Neural cell (in vitro differentiated cells): ENCODE results near the gene ERMAP. TPM values are rescaled to one million over a fixed set of nuclear protein-coding genes. Genes with fewer than 3 reads are reported as not detected.
A peak's percentile ranks its signal among the peaks of the same experiment; 100 is the strongest.

ENCODE experiments used
- H2AFZ ChIP-seq: fragments of 200-600, 300-800 bp; sonication (generic), shearing (Covaris generic); 2 replicates; pipeline ENCODE4 v1.6.0; 2014; ENCODE audit warnings: low read depth, mild to moderate bottlenecking, antibody characterized with exemption, low read length, moderate library complexity
- H3F3A ChIP-seq: fragments of 200-600 bp; shearing (Covaris generic); 2 replicates; pipeline ENCODE4 v1.6.1; 2016; ENCODE audit warnings: mild to moderate bottlenecking, moderate library complexity, mixed read lengths, antibody characterized with exemption, low read length; ENCODE audit not compliant: insufficient read depth, poor library complexity, severe bottlenecking
- H3K27ac ChIP-seq: fragments of 200-600, 300-800 bp; sonication (generic), shearing (Covaris generic); 2 replicates; pipeline ENCODE4 v1.5.1; 2014; ENCODE audit warnings: mild to moderate bottlenecking, low read length, moderate library complexity
- H3K27me3 ChIP-seq: fragments of 300-800, 200-600 bp; sonication (generic), shearing (Covaris generic); 2 replicates; pipeline ENCODE4 v1.6.0; 2014; ENCODE audit warnings: mild to moderate bottlenecking, low read depth, low read length, moderate library complexity; ENCODE audit not compliant: insufficient read depth
- H3K36me3 ChIP-seq: fragments of 300-800, 200-600 bp; sonication (generic), shearing (Covaris generic); 2 replicates; pipeline ENCODE4 v1.5.1; 2014; ENCODE audit warnings: mild to moderate bottlenecking, antibody characterized with exemption, low read length, moderate library complexity; ENCODE audit not compliant: insufficient read depth
- H3K4me2 ChIP-seq: fragments of 300-800, 200-600 bp; sonication (generic), shearing (Covaris generic); 2 replicates; pipeline ENCODE4 v1.6.0; 2014; ENCODE audit warnings: mild to moderate bottlenecking, low read length
- H3K4me3 ChIP-seq: fragments of 300-800, 200-600 bp; sonication (generic), shearing (Covaris generic); 2 replicates; pipeline ENCODE4 v1.5.1; 2014; ENCODE audit warnings: mild to moderate bottlenecking, low read length, moderate library complexity
- H3K79me2 ChIP-seq: fragments of 200-600 bp; shearing (Covaris generic); replicated peaks from 2 replicates; pipeline ENCODE4 v1.6.0; 2014; ENCODE audit warnings: mild to moderate bottlenecking, low read length, moderate library complexity; ENCODE audit not compliant: insufficient read depth
- H3K9ac ChIP-seq: fragments of 300-800, 200-600 bp; sonication (generic), shearing (Covaris generic); 2 replicates; pipeline ENCODE4 v1.6.1; 2016; ENCODE audit warnings: mild to moderate bottlenecking, low read length, mixed read lengths
- H3K9me2 ChIP-seq: fragments of 200-600 bp; shearing (Covaris generic); 2 replicates; pipeline ENCODE4 v1.6.1; 2016; ENCODE audit warnings: mild to moderate bottlenecking, low read length, mixed read lengths; ENCODE audit not compliant: insufficient read depth
- H3K9me3 ChIP-seq: fragments of 200-600, 300-800 bp; sonication (generic), shearing (Covaris generic); 2 replicates; pipeline ENCODE4 v1.6.1; 2016; ENCODE audit warnings: mild to moderate bottlenecking, mixed run types, low read length, moderate library complexity, mixed read lengths
- H4K20me1 ChIP-seq: fragments of 200-600 bp; shearing (Covaris generic); 2 replicates; pipeline ENCODE4 v1.6.1; 2016; ENCODE audit warnings: mild to moderate bottlenecking, mixed run types; ENCODE audit not compliant: insufficient read depth
- CTCF ChIP-seq: fragments of 450-650 bp; IDR thresholded peaks from 2 replicates; pipeline ENCODE4 v1.5.1; 2014; ENCODE audit warnings: antibody characterized with exemption, mild to moderate bottlenecking, moderate library complexity; ENCODE audit not compliant: poor library complexity, severe bottlenecking
- EP300 ChIP-seq: fragments of 450-650 bp; conservative IDR thresholded peaks from 2 replicates; pipeline ENCODE4 v1.6.1; 2014; ENCODE audit warnings: antibody characterized with exemption, mild to moderate bottlenecking, moderate library complexity; ENCODE audit not compliant: poor library complexity, severe bottlenecking
- EZH2 ChIP-seq: fragments of 200-600, 300-800 bp; shearing (Covaris generic), sonication (generic); IDR thresholded peaks from 2 replicates; pipeline ENCODE4 v1.6.1; 2014; ENCODE audit warnings: antibody characterized with exemption, low read length, borderline replicate concordance, mild to moderate bottlenecking; ENCODE audit not compliant: insufficient read depth, poor library complexity, severe bottlenecking
- MXI1 ChIP-seq: fragments of 450-650 bp; conservative IDR thresholded peaks from 2 replicates; pipeline ENCODE4 v1.6.1; 2014; ENCODE audit warnings: antibody characterized with exemption, mild to moderate bottlenecking; ENCODE audit not compliant: poor library complexity, severe bottlenecking
- POLR2AphosphoS5 ChIP-seq: IDR thresholded peaks from 2 replicates; pipeline ENCODE4 v1.6.1; 2012
- RAD21 ChIP-seq: fragments of 450-650 bp; conservative IDR thresholded peaks from 2 replicates; pipeline ENCODE4 v1.6.1; 2014; ENCODE audit warnings: antibody characterized with exemption, mild to moderate bottlenecking, moderate library complexity
- REST ChIP-seq: IDR thresholded peaks from 2 replicates; pipeline ENCODE4 v1.6.1; 2012; ENCODE audit warnings: borderline replicate concordance
- SMC3 ChIP-seq: fragments of 450-650 bp; conservative IDR thresholded peaks from 2 replicates; pipeline ENCODE4 v1.6.1; 2014; ENCODE audit warnings: antibody characterized with exemption, mild to moderate bottlenecking, moderate library complexity; ENCODE audit not compliant: poor library complexity
- TAF1 ChIP-seq: IDR thresholded peaks from 2 replicates; pipeline ENCODE4 v1.6.1; 2012; ENCODE audit warnings: low read depth
- polyA plus RNA-seq: library from polyadenylated mRNA; depleted of rRNA; stranded (reverse); fragments of >200 nt; gene quantifications from 2 replicates; pipeline ENCODE4 v1.2.3, GENCODE V29; 2014

ERMAP gene
- polyA plus RNA-seq, 1 donor from 2014 or later, result 10.6 TPM

DNA sequence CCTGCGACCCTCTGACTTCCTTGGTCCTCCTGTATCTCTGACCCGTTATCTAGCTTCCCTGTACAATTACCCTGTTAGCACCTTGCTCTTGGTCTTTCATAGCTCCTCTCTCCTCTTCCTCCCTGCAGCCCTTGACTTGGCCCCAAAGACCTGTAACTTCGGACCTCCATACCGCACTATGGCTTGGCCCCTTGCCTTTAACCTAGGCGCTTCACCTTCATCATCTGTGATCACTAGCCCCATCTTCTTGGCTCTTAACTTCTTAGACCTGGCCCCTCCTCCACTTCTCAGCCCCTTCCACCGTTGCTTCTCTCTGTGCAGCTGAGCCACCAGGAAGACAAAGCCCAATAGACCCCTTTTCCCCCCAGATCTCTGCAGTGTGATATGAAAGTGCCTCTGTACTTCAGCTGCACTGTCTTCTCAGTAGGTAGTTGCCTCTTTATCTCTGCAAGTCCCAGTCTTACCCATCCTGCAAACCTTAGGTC is 30.2 kb downstream of the ERMAP start:
- Histone ChIP-seq H3F3A (no peaks in the 10 kb centered on the region), H3K79me2 (peaks cover 16% of the 10 kb centered on the region), H3K4me3 (peak overlapping the region; percentile 77), H4K20me1 (no peaks in the 10 kb centered on the region), H3K4me2 (peak overlapping the region; percentile 86), H2AFZ (peak overlapping the region; percentile 66), H3K9ac (peak overlapping the region; percentile 76), H3K9me3 (no peaks in the 10 kb centered on the region), H3K27ac (peak overlapping the region; percentile 30), H3K9me2 (no peaks in the 10 kb centered on the region), H3K27me3 (no peaks in the 10 kb centered on the region), H3K36me3 (peaks cover 5% of the 10 kb centered on the region)
- TF ChIP-seq EP300 (no peak), POLR2AphosphoS5 (no peak), EZH2 (no peak), REST (no peak), CTCF (no peak), RAD21 (no peak), TAF1 (no peak), MXI1 (no peak), SMC3 (no peak)

DNA sequence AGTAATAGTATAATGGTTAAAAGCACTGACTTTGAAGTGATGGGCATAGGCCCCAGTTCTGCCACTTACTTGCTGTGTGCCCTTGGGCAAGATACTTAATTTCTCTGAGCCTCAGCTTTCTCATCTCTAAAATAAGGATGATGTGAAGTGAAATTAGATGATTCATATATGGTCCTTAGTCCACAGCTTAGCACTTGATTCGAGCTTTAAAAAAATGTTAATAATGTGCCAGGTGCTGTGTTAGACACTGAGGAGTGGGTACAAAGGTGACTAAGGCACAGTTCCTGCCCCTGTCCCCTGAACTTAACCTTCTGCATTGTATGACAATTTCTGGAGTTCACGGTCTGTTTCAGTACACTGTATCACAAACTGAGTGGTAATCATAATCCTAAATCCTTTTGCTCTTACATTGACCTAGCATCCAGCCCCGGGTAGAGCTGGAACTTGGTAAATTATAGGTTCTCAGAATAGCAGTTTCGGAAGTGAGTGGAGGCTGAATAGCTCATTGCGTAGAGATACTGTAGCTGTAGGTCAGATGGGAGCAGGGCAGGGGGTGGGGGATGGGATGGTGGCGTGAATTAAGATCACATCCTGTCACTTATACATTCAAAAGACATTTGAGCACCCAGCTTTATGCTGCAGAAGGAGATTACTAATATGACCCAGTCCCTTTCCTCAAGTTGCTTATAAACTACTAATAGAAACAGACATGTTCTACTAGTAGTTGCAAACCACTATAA is 31.0 kb downstream of the ERMAP start:
- Histone ChIP-seq H3K36me3 (peaks cover 5% of the 10 kb centered on the region), H3F3A (no peaks in the 10 kb centered on the region), H3K79me2 (peaks cover 16% of the 10 kb centered on the region), H2AFZ (no peak overlapping the region), H3K9ac (no peak overlapping the region), H3K9me3 (no peaks in the 10 kb centered on the region), H3K27me3 (no peaks in the 10 kb centered on the region), H4K20me1 (no peaks in the 10 kb centered on the region), H3K4me2 (peak overlapping the region; percentile 86), H3K4me3 (peak overlapping the region; percentile 77), H3K9me2 (no peaks in the 10 kb centered on the region), H3K27ac (no peak overlapping the region)
- TF ChIP-seq RAD21 (no peak), MXI1 (no peak), SMC3 (no peak), EP300 (no peak), POLR2AphosphoS5 (no peak), TAF1 (no peak), CTCF (no peak), REST (no peak), EZH2 (no peak)
